ENCODE results near the gene CDK10. TPM values are rescaled to one million over a fixed set of nuclear protein-coding genes. Genes with fewer than 3 reads are reported as not detected.
A peak's percentile ranks its signal among the peaks of the same experiment; 100 is the strongest.

CDK10 gene
- total and polyA plus RNA-seq, 9 of the 15 experiments (the other 6 are each of a cell fraction or from before 2014, with no cell fraction given) = 2.0 to 85.1 (median 40.1) TPM

- TF ChIP-seq DMBX1 (CRISPR knock-in tag; IDR thresholded peaks at IDR 0.05; ENCODE audit: borderline replicate concordance) (no peak), ZNF217 (CRISPR knock-in tag; IDR thresholded peaks at IDR 0.05) (no peak), MTA2 (IDR thresholded peaks at IDR 0.05; ENCODE audit: low read depth) (no peak), NFIX (CRISPR knock-in tag; IDR thresholded peaks at IDR 0.05; ENCODE audit: low read depth) (no peak), ZNF551 (CRISPR knock-in tag; IDR thresholded peaks at IDR 0.05) (no peak), MIER1 (IDR thresholded peaks at IDR 0.05; ENCODE audit: low read depth) (no peak), PHF8 (IDR thresholded peaks at IDR 0.05; ENCODE audit: borderline replicate concordance, low read length) (no peak), ZNF589 (CRISPR knock-in tag; IDR thresholded peaks at IDR 0.05; ENCODE audit: low read depth) (no peak), LARP7 (IDR thresholded peaks at IDR 0.05) (no peak), CHD1 (IDR thresholded peaks at IDR 0.05; ENCODE audit: low read length) (peak; percentile 68), ZNF277 (CRISPR knock-in tag; IDR thresholded peaks at IDR 0.05; ENCODE audit: borderline replicate concordance) (no peak), HIVEP1 (CRISPR knock-in tag; IDR thresholded peaks at IDR 0.05) (no peak), CTBP1 (IDR thresholded peaks at IDR 0.05; ENCODE audit: borderline replicate concordance) (no peak; the same call in 1 of the 2 replicates), IFI16 (CRISPR knock-in tag; IDR thresholded peaks at IDR 0.05) (no peak), SMARCC2 (IDR thresholded peaks at IDR 0.05; ENCODE audit: low read depth) (no peak), PTTG1 (tag; IDR thresholded peaks at IDR 0.05; ENCODE audit: low read depth) (no peak), NFRKB (IDR thresholded peaks at IDR 0.05; ENCODE audit: low read depth) (no peak), STAT6 (CRISPR knock-in tag; IDR thresholded peaks at IDR 0.05) (no peak), NR4A1 (CRISPR knock-in tag; IDR thresholded peaks at IDR 0.05) (no peak), NR4A1 (tag; IDR thresholded peaks at IDR 0.05) (no peak), TSC22D4 (tag; IDR thresholded peaks at IDR 0.05) (no peak), YY1 (IDR thresholded peaks at IDR 0.05; ENCODE audit: borderline replicate concordance in 1 of 3, control insufficient read depth in 1 of 3, extremely low read depth in 1 of 3, insufficient read depth in 3 of 3, insufficient read length in 1 of 3, insufficient replicate concordance in 2 of 3, low read depth in 1 of 3, low read length in 2 of 3) (no peak), CHAMP1 (IDR thresholded peaks at IDR 0.05) (no peak)
Observed at GRCh38 chr16:89721546-89722391, 35.3 kb downstream of the CDK10 start (continued).
